ENCODE results near the gene FAM72A. TPM values are rescaled to one million over a fixed set of nuclear protein-coding genes. Genes with fewer than 3 reads are reported as not detected.
"Not testable (repeated sequence)": the region's sequence is repeated elsewhere in the genome, so short reads cannot be mapped to it uniquely, and the experiment has no call there.

FAM72A gene
- total RNA-seq, 1 experiment from 2014 or later = 3.8 TPM

DNA sequence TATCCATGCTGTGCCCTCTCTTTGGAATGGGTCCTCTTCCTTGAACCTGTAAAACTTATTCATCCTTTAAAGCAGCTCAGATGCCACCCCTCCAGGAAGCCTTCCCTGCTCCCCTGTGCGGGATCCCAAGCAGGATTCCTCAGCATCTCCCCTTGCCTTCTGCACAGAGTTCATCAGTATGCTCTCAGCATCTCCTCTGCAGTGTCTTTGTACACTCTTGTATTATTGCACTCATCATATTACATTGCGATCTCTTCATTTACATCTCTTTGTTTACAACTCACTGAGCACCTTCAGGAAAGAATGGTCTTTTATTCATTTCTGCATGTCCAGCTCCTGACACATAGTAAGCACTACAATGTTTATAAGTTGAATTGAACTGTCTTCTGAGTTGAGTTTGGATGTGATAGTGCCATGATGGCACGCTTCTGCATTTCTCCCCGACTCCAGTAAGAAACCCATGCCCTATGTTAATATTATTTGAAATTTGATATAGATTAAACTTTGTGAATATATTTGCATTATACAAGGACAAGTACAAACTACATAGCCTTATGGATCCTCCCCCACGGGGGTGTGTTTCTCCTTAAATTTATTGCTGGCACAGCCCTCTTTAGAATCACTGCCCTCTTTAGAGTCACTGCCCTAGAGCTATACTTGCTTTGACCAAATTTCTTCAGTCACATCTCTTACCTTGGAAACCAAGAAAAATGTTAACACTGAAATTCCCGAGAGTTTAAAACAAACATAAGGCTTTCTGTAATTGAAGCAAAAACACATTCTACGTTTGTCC, 13.2 kb upstream of the FAM72A start:
- not testable (repeated sequence) for DNase-seq (ENCODE audit: low spot score)

DNA sequence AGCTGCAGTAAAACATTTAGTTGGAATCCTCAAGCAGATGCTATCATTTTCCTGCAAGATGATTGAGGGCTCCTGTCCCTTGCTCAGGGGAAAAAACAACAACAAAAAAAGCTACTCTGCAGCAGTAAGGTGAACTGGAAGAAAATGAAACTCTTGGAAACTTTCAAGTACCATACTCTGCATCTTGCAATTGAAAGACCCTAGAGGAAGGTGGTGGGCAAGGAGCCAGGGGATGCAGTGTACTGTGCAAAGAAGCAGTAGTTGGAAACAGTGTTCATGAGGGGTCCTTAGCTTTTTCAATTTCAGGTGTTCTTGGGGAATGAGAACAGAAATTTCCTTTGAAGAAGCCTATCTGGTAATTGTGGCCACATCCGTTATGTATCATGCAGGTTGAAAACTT, 8.2 kb upstream of the FAM72A start:
- DNase-seq (ENCODE audit: low spot score) = not testable (repeated sequence)

DNA sequence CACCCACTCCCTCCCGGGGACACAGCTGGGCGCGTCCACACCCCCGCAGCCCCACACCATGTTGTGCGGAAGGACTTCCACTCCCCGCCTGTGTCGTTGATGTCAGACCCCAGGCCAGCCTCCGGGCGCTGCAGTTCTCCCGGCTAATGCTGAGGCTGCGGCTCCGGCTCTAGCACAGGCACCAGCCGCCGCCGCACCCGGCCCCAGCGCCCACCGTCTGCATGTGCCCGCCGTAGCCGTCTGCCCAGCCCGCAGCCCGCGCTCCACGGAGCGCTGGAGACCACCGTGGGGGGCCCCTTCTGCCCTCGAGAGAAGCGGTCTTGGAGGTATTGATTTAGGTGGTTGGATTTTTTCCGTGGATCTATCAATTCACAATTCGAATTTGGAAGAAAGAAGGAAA, 2.9 kb upstream of the FAM72A start:
- not testable (repeated sequence) for DNase-seq (ENCODE audit: low spot score)

DNA sequence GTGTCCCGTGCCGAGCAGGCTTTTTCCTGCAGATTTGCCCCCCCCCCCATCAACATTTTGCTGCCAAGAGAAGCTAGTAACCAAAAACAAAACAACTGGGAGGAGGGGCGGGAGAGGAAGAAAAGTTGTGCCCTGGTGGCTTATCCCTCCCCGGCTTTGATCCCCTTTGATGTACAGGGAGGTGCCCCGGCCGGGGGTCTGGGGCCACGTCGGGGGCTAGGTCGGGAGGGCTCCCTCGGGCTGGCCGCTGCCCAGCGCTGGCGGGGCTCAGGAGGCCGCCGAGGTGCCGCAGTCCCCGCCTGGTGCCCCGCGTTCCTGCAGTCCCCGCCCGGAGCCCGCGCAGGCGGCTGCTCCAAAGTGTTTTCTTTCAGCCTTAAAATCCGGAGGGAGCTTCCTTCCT, 2.2 kb upstream of the FAM72A start:
- peak; percentile 1 for DNase-seq (ENCODE audit: low spot score)

DNA sequence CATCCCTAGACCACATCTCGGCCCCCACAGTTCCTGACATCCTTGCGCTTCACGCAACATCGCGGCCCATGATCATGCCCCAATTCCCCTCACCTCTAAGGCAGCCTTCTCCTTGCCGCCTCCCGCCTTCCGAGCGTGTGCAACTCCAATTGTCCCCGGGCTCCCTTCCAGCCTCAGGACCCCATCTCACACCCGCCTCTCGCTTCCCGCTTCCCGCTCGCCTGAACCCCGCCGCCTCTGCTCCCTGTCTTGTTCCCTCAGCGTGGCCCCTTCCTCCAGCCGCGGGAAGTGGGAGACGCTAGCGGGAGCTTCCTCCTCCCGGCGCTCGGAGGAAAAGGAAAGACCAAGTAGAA, 1.5 kb upstream of the FAM72A start:
- not testable (repeated sequence) for DNase-seq (ENCODE audit: low spot score)

DNA sequence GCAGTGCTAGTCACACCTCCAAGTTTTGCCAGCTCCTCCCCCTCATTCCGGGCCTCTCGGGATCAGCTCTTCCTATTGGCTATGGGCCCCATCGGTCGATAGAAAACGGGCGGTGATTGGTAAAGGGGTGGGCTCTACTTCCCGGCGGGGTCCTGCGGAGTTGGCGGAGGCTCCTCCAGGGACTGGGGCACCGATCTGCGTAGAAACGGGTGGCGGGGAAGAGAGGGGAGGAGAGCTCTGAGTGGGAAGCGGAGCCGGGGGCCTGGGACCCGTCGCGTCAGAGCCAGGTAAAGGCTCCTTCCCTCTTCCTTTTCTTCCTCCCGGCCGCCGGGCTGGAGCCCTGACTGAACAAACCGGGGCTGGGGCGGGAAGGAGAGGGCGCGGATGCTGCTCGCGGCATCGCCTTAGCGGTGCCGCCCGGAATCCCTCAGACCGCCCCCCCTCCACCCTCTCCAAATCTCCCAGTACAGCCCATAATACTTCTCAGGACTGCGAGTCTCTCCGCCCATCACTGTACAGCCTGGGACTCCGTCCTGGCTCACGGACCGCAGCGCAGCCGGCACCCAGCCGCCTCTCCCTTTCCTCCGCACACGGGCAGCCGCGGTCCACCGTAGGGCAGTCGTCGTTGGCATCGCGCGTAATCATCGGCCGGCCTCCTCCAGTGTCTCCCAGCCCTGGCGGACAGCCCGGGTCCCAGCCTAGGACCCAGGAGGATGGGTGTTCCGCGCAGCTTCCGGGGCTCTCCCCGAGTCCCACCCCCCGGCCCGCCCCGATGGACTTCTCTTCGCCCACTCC, 922 bp upstream of the FAM72A start, which contains the start of gene SRGAP2:
TSS of gene SRGAP2 (plus strand) at position 178 of the 795 bp plus-strand sequence. CDS start 2,430 bp downstream, outside the sequence.
- peak; percentile 53 for DNase-seq (ENCODE audit: low spot score)

DNA sequence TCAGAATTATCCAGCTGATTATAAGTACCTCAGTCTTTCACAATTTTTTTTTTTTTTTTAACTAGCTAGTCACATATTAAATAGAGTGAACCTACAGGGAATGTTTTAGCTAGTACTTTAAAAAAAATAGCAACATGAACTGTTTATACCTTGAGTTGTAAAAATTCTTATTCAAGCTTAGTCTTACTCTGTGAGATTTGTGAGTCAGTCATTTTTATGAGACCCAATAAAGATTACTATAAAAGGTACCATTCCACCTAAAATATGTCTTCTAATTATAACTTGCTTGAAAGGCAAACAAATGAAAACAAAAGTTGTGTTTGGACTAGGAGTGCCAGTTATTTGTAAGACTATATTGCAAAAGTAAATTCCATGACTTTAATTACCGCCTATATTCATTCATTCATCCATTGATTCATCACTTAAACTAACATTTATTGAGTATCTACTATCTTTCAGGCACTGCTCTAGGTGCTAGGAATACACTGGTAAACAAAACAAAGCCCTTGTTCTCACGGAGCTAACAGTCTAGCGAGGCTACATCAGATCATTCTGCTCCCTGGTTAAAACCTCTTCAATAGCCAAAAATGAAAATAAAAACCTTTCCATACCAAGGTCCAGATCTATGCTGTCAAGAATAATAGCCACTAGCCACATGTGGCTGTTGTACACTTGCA, 5.8 kb downstream of the FAM72A start:
- not testable (repeated sequence) for DNase-seq (ENCODE audit: low spot score)

DNA sequence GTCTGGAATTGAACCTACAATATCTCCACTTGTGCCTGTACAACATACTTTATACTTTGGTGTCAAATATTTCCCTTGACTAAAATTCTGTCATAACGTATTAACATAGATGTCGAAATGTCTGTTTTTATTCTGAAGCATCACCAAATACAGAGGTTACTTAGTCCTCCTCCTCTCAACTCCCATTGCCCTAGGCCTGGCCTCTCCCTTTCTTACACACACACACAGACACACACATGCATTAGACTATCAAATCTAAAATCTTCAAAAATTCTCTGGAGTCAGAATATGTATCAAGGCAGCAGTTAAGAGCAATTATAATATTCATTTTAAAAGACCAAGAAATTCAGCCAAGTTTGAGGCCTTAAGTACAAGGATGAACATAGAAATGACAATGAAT, 7.5 kb downstream of the FAM72A start:
- DNase-seq (ENCODE audit: low spot score) = not testable (repeated sequence)

DNA sequence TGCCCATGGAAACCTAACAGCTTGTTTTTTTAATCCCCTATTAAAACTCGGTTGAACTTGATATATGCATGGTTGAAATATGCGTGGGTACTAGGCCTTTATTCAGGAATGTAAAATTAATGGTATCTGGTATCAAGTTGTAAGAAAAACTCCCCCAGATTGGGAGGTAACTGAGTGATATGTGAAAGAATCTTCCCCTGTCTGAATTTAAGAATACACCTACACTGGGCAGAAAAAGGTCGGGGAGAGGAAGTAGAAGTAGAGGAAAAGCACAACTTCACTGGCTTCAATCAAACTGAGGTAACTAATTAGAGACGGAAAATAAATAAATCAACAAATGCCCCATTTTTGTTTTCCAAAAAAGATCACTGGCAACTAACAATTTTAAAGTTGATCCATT, 15.8 kb downstream of the FAM72A start:
- not testable (repeated sequence) for DNase-seq (ENCODE audit: low spot score)

DNA sequence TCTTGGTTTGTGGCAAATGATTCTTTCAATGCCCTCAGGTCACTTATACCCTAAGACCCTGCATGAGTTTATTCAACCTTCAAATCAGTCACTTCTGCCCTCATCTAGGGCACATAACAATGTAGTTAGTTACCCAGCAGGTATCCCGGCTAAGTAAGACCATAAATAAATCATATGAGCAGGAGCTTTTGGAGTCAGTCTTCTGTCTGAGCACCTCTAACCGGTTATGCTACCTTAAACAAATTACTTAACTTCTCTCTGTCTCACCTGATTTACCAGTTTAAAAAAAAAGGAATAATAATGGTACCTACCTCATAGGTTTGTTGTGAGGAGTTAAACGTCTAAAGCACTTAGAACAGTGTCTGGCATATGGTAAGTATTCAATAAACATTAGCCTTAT, 16.9 kb downstream of the FAM72A start:
- DNase-seq (ENCODE audit: low spot score) = not testable (repeated sequence)

DNA sequence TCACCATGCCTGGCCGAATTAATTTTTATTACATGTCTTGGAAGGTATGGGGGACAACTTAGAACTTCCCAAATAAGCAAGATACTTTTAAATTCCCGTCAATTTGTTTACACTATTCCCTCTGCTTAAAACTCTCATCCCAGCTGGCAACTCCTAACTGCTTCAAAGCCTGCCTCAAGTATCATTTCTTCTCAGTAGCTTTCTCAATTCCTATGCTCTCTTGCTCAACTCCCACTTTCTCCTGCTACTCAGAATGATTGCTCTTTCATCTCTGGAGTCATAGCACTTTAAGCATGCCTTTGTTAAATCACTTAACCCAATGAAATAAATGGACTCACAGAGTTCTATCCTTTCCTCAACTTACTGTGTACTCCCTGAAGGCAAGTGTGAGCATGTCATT, 18.9 kb downstream of the FAM72A start:
- not testable (repeated sequence) for DNase-seq (ENCODE audit: low spot score)

DNA sequence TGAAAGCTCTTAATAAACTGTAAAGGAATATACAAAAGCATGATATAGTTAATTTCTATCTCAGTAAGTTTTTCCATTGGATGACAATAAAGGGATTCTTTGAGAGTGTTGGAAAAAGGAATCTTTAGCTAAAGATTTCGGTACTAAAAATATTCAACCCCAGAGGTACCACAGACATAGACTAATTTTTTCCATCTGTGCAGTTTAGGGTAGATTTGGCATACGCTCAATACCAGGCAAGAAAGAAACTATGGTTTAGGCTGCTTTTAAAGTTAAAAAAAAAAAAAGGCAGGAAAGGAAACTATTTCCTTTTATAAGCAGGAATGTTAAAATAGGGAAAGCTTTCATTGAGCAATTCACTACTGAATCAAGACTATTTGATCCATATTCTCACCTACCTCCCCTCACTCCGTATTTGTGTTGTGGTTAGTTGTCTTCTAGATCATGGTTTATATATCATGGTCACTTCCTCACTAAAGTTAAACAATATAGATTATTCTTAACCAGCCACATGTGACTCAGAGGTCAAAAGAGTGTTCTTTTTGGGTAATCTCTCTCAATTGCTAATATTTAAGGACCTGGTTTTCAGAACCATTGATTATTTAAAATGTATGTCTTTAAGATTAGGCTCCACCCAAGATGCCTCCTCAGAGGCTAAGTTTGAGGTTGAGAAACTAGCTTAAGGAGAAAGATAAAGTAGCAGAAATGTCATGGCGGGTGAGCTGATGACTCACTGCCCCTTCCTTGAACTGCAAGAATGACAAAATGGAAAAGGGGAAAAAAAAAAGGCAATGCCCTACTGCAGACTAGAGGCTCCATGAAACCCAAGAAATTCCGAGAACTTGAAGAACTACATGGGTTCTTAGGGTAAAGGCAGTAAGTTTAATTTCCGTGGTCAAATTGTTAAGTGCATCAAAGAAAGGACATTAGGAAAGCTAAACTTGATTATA, 20.0 kb downstream of the FAM72A start:
- DNase-seq (ENCODE audit: low spot score) = not testable (repeated sequence)

DNA sequence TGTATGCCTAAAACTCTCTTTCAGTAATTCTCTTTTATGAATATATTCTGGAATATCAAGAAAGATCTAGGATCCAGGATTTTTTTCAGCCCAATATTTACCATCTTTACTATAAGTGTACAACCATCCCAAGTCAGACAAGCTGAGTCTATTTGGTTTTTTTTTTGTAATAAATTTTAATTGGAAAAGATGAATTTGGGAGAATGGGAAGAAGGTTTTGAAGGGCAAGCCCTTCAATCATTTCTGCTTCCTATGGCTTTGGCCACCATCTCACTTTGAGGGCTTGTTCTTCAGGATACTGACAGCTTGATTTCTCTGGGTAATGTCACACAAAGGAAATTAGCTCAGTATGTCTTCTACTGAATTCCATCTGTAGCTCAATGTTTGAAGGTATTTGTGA, 23.0 kb downstream of the FAM72A start:
- DNase-seq (ENCODE audit: low spot score) = not testable (repeated sequence)

DNA sequence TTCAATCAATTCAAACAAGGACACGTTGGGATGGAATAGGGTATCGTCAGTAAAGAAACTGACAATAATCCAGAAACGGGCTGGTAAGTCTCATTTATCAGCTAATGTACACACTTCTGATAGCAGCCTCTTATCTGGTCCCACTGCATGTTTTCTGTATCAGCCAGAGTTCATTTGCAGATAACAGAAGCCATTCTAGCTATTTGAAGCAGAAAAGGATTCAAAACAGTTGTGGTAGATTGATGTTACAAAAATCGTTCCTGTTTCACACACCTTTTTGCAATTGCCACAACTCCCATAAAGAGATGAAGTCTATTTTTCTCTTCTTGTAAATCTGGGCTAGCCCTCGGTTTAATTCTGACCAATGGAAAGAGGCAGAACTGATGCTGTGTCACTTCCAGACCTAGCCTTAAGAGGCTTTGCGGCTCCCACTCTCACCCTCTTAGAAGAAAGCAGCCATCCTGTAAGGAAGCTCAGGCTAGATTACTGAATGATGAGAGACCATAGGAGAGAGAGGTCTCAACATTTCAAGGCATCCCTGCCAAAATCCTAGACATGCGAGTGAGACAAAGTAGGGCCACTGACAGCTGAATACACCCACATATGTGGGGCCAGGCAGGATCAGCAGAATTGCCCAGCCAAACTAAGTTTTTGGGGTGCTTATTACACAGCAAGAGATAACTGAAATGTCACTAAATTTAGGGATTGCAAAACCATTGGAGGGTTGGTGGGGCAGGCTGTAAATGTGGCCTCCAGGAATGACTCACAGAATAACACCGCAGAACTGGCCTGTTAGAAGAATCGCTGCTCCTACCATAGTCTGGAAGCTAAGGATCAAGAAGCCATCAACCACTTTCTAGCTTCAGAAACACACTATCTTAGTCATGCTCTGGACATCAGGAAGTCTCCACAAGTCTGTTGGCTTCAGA, 24.3 kb downstream of the FAM72A start:
- DNase-seq (ENCODE audit: low spot score) = not testable (repeated sequence)

DNA sequence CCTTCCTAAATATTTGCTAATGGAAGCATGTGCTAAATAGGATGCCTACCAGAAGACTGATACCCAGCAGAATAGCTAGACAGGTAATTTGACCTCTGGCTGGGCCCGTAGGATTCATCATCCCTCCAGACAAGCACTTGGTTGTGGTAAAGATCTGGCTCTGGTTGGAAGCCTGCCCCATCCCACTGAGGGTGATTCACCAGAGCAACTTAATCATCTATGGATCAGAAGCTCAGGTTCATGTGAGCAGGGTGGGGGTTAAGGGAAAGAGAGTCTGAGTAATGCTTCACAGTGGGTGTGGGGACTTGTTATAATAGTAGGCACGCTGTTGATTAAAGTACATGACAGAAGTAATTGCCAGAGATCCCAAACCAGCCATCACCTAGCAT, 26.5 kb downstream of the FAM72A start:
- not testable (repeated sequence) for DNase-seq (ENCODE audit: low spot score)

DNA sequence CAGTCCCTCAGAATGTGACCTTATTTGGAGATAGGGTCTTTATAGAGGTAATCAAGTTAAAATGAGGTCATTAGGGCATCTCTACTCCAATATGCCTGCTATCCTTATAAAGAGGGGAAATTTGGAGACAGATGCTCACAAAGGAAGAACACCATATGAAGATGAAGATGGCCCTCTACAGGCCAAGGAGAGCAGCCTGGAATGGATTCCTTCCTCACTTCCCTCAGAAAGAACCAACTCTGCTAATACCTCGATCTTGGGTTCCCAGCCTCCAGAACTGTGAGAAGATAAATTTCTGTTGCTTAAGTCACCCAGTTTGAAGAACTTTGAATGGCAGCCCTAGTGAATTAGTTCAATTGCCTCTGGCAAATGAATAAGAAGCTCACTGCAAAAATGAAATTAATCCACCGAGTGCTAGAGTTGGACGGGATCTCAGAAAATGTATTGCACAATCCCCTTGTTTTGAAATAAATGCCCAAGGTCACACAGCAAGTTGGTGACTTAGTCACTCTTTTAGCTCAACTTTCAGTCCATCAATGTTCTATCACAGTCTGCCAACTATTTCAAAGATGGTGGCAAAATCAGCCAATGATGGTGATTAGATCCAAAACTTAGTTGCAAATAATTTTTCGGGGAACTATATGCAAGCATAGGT, 27.1 kb downstream of the FAM72A start:
- peak; percentile 3 for DNase-seq (ENCODE audit: low spot score)

DNA sequence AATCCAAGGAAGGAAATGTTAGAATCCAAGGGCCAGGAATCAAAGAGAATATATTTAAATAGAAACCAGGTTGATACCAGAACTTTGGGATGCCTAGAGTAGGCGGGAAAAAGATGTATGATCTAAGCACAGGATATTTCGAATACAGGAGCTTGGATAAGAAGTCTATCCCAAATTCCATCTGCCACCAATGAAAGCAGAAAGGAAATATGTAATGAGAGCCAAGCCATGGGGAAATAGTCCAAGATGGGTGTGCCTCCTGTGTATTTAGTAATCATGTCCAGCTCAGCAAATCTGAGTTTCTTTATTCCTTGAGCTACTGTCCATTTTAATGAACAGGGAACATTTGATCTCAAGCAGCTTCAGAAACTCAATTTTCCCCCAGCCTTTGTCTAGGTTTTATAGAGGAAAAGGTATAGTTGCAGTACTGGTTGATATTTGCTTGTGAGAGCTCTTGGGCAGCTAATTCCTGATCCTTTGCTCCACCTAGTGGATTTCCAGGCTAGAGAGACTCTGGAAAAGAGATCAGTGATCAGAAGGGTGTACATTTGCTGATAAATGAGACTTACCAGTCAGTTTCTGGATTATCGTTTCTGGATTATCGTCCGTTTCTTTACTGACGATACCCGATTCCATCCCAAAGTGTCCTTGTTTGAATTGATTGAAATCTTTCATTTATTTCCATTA, 28.3 kb downstream of the FAM72A start:
- DNase-seq (ENCODE audit: low spot score) = peak; percentile 12

DNA sequence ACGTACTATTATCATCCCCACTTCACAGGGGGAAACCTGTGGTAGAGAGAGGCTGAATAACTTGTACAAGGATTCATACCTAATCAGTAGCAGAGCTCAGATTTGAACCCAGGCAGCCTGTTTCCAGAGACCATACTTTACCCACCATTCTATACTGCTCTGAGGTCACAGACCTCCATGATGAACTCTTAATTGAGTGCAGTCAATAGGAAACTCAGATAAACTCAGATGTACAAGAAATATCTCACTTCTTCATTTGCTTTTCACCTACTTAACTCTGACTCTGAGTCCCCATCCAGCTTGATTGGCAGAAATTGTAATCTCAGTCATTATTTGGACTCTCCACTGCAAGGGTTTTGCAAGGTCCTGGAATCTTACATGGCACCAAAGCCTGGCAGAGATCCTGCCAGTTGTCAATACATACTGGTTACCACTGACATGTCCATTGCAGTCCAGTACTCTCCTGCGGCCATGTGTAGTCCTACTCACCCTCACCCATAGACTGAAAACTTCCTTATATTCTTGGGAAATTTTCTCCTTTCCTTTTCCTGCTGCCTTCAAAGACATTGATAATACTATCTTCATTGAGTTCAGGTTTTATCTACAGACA, 29.4 kb downstream of the FAM72A start:
- not testable (repeated sequence) for DNase-seq (ENCODE audit: low spot score)

All from HT-29 (cell line).